Karpas-422 (cell line): ENCODE data around the gene RFLNA. TPM values are rescaled to one million over a fixed set of nuclear protein-coding genes. Genes with fewer than 3 reads are reported as not detected.

ENCODE experiments used
- DNase-seq: peaks from one replicate; pipeline ENCODE4 v3.0.0-alpha.2; 2015
- H2AFZ ChIP-seq: fragments of 200-600 bp; sonication (generic); 2 replicates; pipeline ENCODE4 v1.6.1; 2014; ENCODE audit warnings: antibody characterized with exemption, low read length, mixed read lengths
- H3K27ac ChIP-seq: fragments of 200-600 bp; sonication (generic); 2 replicates; pipeline ENCODE4 v1.5.1; 2014; ENCODE audit warnings: mild to moderate bottlenecking, low read length, moderate library complexity
- H3K27me3 ChIP-seq: fragments of 200-600 bp; sonication (generic); 2 replicates; pipeline ENCODE4 v1.6.1; 2014; ENCODE audit warnings: low read length, mixed read lengths
- H3K36me3 ChIP-seq: fragments of 200-600 bp; sonication (generic); 2 replicates; pipeline ENCODE4 v1.6.1; 2014; ENCODE audit warnings: low read length, mixed read lengths; ENCODE audit not compliant: insufficient read depth
- H3K4me1 ChIP-seq: fragments of 200-600 bp; sonication (generic); 2 replicates; pipeline ENCODE4 v1.6.1; 2014; ENCODE audit warnings: mild to moderate bottlenecking, low read length, mixed read lengths
- H3K4me2 ChIP-seq: fragments of 200-600 bp; sonication (generic); 2 replicates; pipeline ENCODE4 v1.6.1; 2014; ENCODE audit warnings: low read length, low read depth, mild to moderate bottlenecking; ENCODE audit not compliant: poor library complexity, severe bottlenecking
- H3K4me3 ChIP-seq: fragments of 200-600 bp; sonication (generic); 2 replicates; pipeline ENCODE4 v1.5.1; 2014; ENCODE audit warnings: mild to moderate bottlenecking, antibody characterized with exemption, low read length, mixed read lengths
- H3K79me2 ChIP-seq: fragments of 200-600 bp; sonication (generic); 2 replicates; pipeline ENCODE4 v1.6.1; 2014; ENCODE audit warnings: mild to moderate bottlenecking, low read length, mixed read lengths
- H3K9ac ChIP-seq: fragments of 200-600 bp; sonication (generic); 2 replicates; pipeline ENCODE4 v1.6.0; 2014; ENCODE audit warnings: low read length
- H3K9me2 ChIP-seq: fragments of 200-600 bp; sonication (generic), shearing (Covaris generic); replicated peaks from 2 replicates; pipeline ENCODE4 v1.6.0; 2014; ENCODE audit warnings: mild to moderate bottlenecking, low read length, moderate library complexity; ENCODE audit not compliant: insufficient read depth
- H3K9me3 ChIP-seq: fragments of 300-700, 200-600 bp; sonication (generic); 2 replicates; pipeline ENCODE4 v1.6.1; 2014; ENCODE audit warnings: low read length, mixed read lengths
- H4K20me1 ChIP-seq: fragments of 200-600 bp; sonication (generic); 2 replicates; pipeline ENCODE4 v1.6.1; 2014; ENCODE audit warnings: mild to moderate bottlenecking, antibody characterized with exemption, low read length, low read depth; ENCODE audit not compliant: insufficient read depth
- total RNA-seq: library from RNA; depleted of rRNA; stranded (reverse); fragments of >200 nt; shearing (Covaris generic); gene quantifications from 2 replicates; pipeline ENCODE4 v1.2.3, GENCODE V29; 2014; ENCODE audit warnings: low replicate concordance

The RFLNA gene
- total RNA-seq, 1 experiment from 2014 or later, result not detected

DNA sequence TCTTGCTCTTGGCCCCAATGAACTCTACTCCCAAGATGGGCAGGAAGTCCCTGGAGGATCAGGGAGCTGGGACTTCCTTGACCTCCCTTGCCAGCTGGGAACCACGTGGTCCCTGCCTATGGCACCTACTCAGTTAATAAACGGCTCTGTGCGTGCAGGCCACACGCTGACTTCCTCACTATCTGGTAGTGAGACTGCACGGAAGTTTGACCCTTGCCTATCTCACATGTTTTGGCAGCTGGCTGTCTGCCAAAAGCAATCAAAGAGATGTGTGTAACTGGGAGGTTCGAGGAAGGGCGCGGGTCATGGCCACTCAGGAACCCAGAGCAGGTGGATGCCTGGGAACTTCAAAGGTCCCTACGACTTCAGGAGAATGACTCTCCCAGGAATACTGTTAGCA, 57.9 kb downstream of the RFLNA start:
- no peak overlapping the region for H3K4me3 ChIP-seq
- H3K27me3 ChIP-seq, result no peaks in the 10 kb centered on the region
- no peak for DNase-seq
- H4K20me1 ChIP-seq, result peaks cover 1% of the 10 kb centered on the region; the same call in 1 of the 2 replicates
- no peak overlapping the region for H3K27ac ChIP-seq
- no peak overlapping the region for H2AFZ ChIP-seq
- H3K9me2 ChIP-seq, result no peaks in the 10 kb centered on the region
- no peak overlapping the region for H3K9ac ChIP-seq
- no peaks in the 10 kb centered on the region for H3K9me3 ChIP-seq
- H3K4me2 ChIP-seq, result no peak overlapping the region
- H3K36me3 ChIP-seq, result peaks cover 13% of the 10 kb centered on the region
- peaks cover under 1% of the 10 kb centered on the region; the same call in 1 of the 2 replicates for H3K79me2 ChIP-seq
- no peaks in the 10 kb centered on the region for H3K4me1 ChIP-seq

DNA sequence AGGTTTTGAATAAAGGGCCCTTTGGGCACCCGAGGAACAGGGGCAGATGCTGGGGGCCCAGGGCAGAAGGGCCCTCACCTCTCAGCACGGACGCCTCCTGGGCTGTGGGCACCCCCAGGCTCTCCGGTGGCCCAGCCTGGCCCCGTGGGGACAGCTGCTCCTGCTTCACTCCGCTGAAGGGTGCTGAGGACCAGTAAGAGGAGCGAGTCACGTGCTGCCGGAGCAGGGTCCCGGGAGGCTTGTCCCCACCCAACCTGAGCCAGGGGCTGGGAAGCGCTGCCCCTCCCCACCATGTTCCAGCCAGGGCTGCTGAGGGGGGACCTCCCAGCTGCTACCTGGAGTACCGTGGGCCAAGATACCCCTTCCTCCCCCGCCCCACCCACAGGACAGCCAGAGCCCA, 59.5 kb downstream of the RFLNA start:
- Histone ChIP-seq H3K4me2 (no peak overlapping the region), H3K4me1 (peaks cover 11% of the 10 kb centered on the region), H3K9ac (no peak overlapping the region)

DNA sequence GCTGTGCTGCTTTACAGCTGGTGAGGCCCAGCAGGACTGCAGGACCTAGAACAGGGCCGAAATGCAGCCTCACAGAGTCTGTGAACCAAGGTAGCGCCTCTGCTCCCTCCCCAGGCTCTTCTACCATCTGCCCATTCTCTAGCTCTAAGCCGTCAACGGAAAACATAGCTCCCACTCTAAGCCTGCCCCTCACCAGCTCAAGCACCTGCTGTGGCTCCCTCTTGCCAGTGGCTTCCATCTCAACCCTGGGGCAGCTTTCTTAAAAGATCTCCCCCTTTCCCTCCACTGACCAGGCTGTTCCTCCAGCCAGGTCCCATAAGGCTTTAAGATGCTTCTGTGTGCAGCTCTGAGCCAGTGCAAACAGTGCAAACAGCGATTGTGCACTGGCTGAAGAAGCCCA, 61.3 kb downstream of the RFLNA start:
- Histone ChIP-seq H3K4me3 (no peak overlapping the region), H2AFZ (no peak overlapping the region), H3K36me3 (peaks cover 17% of the 10 kb centered on the region; the same call in 1 of the 2 replicates), H3K27ac (no peak overlapping the region), H3K4me2 (no peak overlapping the region), H3K27me3 (no peaks in the 10 kb centered on the region), H3K79me2 (peaks cover 17% of the 10 kb centered on the region), H3K9ac (no peak overlapping the region), H3K9me2 (no peaks in the 10 kb centered on the region), H3K9me3 (no peaks in the 10 kb centered on the region), H3K4me1 (peaks cover 29% of the 10 kb centered on the region), H4K20me1 (no peaks in the 10 kb centered on the region; the same call in 1 of the 2 replicates)
- no peak for DNase-seq

More for the DNA sequence above, 59.5 kb downstream of the RFLNA start:
- Histone ChIP-seq H3K27ac (no peak overlapping the region), H2AFZ (no peak overlapping the region), H3K27me3 (no peaks in the 10 kb centered on the region), H3K9me3 (no peaks in the 10 kb centered on the region), H4K20me1 (no peaks in the 10 kb centered on the region; the same call in 1 of the 2 replicates), H3K36me3 (peaks cover 23% of the 10 kb centered on the region), H3K9me2 (no peaks in the 10 kb centered on the region), H3K4me3 (no peak overlapping the region), H3K79me2 (peaks cover 16% of the 10 kb centered on the region)
- no peak for DNase-seq

DNA sequence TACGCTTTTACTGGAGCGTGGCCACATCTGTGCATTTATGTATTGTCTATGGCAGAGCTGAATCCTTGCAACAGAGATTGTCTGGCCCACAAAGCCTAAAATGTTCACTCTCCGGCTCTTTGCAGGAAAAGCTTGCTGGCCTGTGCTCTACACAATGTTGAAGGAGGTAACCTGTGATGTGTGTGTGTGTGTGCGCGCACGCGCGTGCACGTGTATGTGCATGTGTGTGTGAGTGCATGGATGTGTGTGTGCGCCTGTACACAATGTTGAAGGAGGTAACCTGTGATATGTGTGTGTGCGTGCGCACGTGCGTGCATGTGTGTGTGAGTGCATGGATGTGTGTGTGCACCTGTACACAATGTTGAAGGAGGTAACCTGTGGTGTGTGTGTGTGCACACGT, 62.7 kb downstream of the RFLNA start:
- Histone ChIP-seq H3K36me3 (peaks cover 17% of the 10 kb centered on the region; the same call in 1 of the 2 replicates), H3K9ac (no peak overlapping the region), H3K27me3 (no peaks in the 10 kb centered on the region), H3K79me2 (peaks cover 17% of the 10 kb centered on the region), H3K4me3 (no peak overlapping the region), H4K20me1 (no peaks in the 10 kb centered on the region; the same call in 1 of the 2 replicates), H3K27ac (no peak overlapping the region), H3K9me3 (no peaks in the 10 kb centered on the region), H3K4me2 (no peak overlapping the region), H3K9me2 (no peaks in the 10 kb centered on the region), H3K4me1 (peaks cover 39% of the 10 kb centered on the region), H2AFZ (no peak overlapping the region)
- DNase-seq, result no peak

DNA sequence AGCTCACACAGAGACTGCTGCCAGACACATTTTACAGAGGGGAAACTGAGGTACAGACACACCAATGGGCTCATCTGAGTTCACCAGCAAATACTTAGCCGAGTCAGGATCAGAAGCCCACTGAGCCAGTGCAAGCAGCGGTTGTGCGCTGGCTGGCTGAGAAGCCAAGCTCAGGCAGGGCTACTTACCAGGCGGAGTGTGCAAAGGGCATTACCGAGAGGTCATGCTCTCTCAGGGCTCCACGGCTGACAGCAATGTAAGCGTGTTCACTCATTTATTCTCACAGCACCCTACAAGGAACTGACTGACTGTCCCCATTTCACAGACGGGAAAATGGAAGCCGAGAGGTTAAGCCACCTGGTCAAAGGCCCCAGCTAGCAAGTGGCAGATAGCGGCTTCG, 63.7 kb downstream of the RFLNA start:
- no peak for DNase-seq
- no peaks in the 10 kb centered on the region for H3K9me2 ChIP-seq
- peaks cover 14% of the 10 kb centered on the region; the same call in 1 of the 2 replicates for H3K36me3 ChIP-seq
- H3K27me3 ChIP-seq, result no peaks in the 10 kb centered on the region
- H3K4me1 ChIP-seq, result peaks cover 48% of the 10 kb centered on the region
- H3K27ac ChIP-seq, result peak overlapping the region; percentile 96
- peaks cover 17% of the 10 kb centered on the region for H3K79me2 ChIP-seq
- H3K4me2 ChIP-seq, result no peak overlapping the region
- H2AFZ ChIP-seq, result no peak overlapping the region
- no peak overlapping the region for H3K4me3 ChIP-seq
- H3K9ac ChIP-seq, result peak overlapping the region; percentile 70
- H4K20me1 ChIP-seq, result no peaks in the 10 kb centered on the region; the same call in 1 of the 2 replicates
- no peaks in the 10 kb centered on the region for H3K9me3 ChIP-seq

DNA sequence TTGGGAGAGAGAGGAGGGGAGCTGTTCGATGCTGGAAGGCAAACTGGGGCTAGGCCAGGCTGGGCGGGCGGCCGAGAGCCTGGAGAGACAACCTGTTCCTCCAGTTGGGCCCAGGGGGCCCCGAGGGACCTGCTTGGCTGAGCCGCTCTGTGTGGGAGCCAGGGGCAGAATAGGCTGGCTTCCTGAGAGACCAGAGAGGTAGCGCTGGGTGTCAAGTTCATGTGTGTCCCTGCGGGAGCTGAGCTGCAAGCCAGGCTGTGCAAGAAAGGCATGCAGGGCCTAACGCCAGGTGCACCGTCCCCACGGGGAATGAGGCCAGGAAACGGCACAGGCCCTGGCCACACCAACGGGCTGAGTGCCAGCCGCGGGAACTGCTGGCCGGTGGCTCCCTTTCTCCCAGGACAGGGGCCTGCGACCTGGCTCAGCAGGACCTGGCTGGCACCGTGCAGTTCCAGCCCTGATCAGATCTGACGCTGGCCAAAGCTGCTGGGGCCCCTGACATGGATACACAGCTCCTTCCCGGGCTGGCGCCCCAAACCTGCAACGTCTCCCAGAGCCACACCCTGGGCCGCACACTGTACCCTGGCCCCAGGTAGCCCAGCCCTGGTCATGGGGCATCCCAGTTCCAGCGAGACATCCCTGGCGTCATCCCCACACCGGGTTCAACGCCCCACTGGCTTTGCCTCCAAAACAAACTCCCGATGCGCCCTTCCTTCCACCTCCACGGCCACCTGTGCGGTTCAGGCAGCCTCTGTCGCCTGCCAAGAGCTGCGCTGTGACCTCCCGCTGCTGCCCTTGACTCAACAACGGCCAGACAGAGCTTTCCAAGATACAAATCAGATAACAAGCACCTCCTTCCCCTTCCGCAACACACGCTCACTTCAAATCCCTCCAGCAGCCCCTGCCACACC, 65.0 kb downstream of the RFLNA start:
- peak; percentile 96 for DNase-seq
- peak overlapping the region; percentile 70 for H3K9ac ChIP-seq
- H3K27me3 ChIP-seq, result no peaks in the 10 kb centered on the region
- peak overlapping the region; percentile 96 for H3K27ac ChIP-seq
- no peaks in the 10 kb centered on the region for H3K9me3 ChIP-seq
- H2AFZ ChIP-seq, result no peak overlapping the region
- H4K20me1 ChIP-seq, result no peaks in the 10 kb centered on the region; the same call in 1 of the 2 replicates
- H3K4me2 ChIP-seq, result peak overlapping the region; percentile 71
- H3K4me1 ChIP-seq, result peaks cover 59% of the 10 kb centered on the region
- H3K9me2 ChIP-seq, result no peaks in the 10 kb centered on the region
- H3K36me3 ChIP-seq, result peaks cover 11% of the 10 kb centered on the region; the same call in 1 of the 2 replicates
- peak overlapping the region; percentile 51; the same call in 1 of the 2 replicates for H3K4me3 ChIP-seq
- H3K79me2 ChIP-seq, result peaks cover 17% of the 10 kb centered on the region

DNA sequence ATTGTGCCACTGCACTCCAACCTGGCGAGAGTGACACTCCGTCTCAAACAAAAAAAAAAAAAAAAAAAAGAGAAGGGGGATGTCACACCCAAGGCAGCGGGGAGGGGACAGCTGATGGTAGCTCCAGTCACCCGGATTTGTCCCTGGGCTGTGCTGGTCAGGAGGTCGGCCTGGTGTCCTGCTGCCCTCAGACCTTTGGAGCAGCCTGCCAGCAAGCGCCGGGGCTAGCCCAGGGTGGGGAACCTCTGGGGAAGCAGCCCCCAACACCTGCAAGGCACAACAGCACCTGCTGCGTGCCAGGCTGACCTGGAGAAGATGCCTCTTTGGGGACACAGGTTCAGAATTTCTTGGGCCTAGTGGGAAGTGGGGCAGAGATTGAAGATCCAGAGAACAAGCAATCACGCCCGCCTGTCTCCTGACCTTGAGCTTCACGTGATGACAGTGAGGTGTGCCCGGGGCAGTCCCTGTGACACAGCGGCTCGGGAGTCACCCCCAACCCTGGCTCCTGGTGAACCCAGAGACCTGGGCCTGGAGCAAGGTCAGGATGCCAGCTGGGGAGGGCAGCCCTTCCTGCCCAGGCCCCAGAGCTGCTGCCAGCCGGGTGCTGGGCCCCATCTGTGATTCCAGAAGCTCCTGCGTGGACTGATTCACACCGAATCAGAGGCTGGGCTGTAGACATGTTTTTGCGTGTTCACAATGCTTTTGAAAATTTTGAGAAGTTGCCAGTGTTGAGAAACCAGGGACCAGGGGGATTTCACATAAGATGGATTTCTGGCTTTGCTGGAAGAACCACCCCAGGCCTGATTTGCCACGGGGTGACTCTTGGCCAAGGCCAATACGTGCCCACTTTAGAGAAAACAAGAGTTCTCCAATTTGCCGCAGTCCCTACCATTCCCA, 66.4 kb downstream of the RFLNA start:
- DNase-seq, result no peak
- H3K4me3 ChIP-seq, result no peak overlapping the region; the same call in 1 of the 2 replicates
- peaks cover 59% of the 10 kb centered on the region for H3K4me1 ChIP-seq
- peaks cover 17% of the 10 kb centered on the region for H3K79me2 ChIP-seq
- peaks cover 11% of the 10 kb centered on the region; the same call in 1 of the 2 replicates for H3K36me3 ChIP-seq
- H3K9me2 ChIP-seq, result no peaks in the 10 kb centered on the region
- H3K9ac ChIP-seq, result peak overlapping the region; percentile 70
- H3K9me3 ChIP-seq, result no peaks in the 10 kb centered on the region
- H4K20me1 ChIP-seq, result no peaks in the 10 kb centered on the region; the same call in 1 of the 2 replicates
- H2AFZ ChIP-seq, result no peak overlapping the region
- peak overlapping the region; percentile 96 for H3K27ac ChIP-seq
- no peaks in the 10 kb centered on the region for H3K27me3 ChIP-seq
- H3K4me2 ChIP-seq, result peak overlapping the region; percentile 71
